Liver (tissue), 9 donors: ENCODE measurements around the gene CHN1. TPM values are rescaled to one million over a fixed set of nuclear protein-coding genes. Genes with fewer than 3 reads are reported as not detected.

Experiments used
- DNase-seq: peaks from one replicate; pipeline ENCODE4 v3.0.0-alpha.2; 2017; ENCODE audit warnings: low spot score
- H3K27ac ChIP-seq, 2 donors: one replicate each; pipeline ENCODE4 v1.7.0; 2013; ENCODE audit warnings: inconsistent platforms in 2 of 2, low read length in 2 of 2, control low read depth in 1 of 2, low read depth in 1 of 2, mild to moderate bottlenecking in 1 of 2
- H3K27me3 ChIP-seq, 4 donors: one replicate each; pipeline versions ENCODE4 v1.6.1 to v1.7.0; 2013; ENCODE audit warnings: low read length in 3 of 4, inconsistent platforms in 1 of 4, mild to moderate bottlenecking in 1 of 4, moderate library complexity in 1 of 4; ENCODE audit not compliant: control insufficient read depth in 4 of 4, insufficient read depth in 4 of 4
- H3K36me3 ChIP-seq, 4 donors: one replicate each; pipeline versions ENCODE4 v1.6.1 to v1.7.0; 2013; ENCODE audit warnings: low read length in 3 of 4, mild to moderate bottlenecking in 3 of 4, low read depth in 1 of 4, moderate library complexity in 1 of 4; ENCODE audit not compliant: control insufficient read depth in 4 of 4, insufficient read depth in 3 of 4
- H3K4me1 ChIP-seq, 4 donors: one replicate each; pipeline versions ENCODE4 v1.6.1 to v1.7.0; 2013; ENCODE audit warnings: low read length in 3 of 4, mild to moderate bottlenecking in 3 of 4, moderate library complexity in 1 of 4; ENCODE audit not compliant: control insufficient read depth in 4 of 4, insufficient read depth in 4 of 4
- H3K4me3 ChIP-seq, 3 donors: one replicate each; pipeline versions ENCODE4 v1.6.1 to v1.7.0; 2013; ENCODE audit warnings: low read length in 3 of 3, control low read depth in 1 of 3, low read depth in 1 of 3, mild to moderate bottlenecking in 1 of 3
- H3K9ac ChIP-seq, 2 donors: one replicate each; pipeline ENCODE4 v1.7.0; 2013; ENCODE audit warnings: low read length in 2 of 2, mild to moderate bottlenecking in 2 of 2, moderate library complexity in 2 of 2, control low read depth in 1 of 2, low read depth in 1 of 2
- H3K9me3 ChIP-seq, 4 donors: one replicate each; pipeline versions ENCODE4 v1.6.1 to v1.7.0; 2013; ENCODE audit warnings: low read length in 3 of 4; ENCODE audit not compliant: control insufficient read depth in 4 of 4
- EGR1 ChIP-seq, 2 donors: IDR thresholded peaks; 2 replicates each; pipeline ENCODE4 v1.6.1; 2016 to 2018; ENCODE audit warnings: antibody characterized with exemption in 2 of 2, low read depth in 2 of 2
- FOXA1 ChIP-seq: IDR thresholded peaks from 2 replicates; pipeline ENCODE4 v1.6.1; 2016; ENCODE audit warnings: antibody characterized with exemption
- GABPA ChIP-seq, 2 donors: IDR thresholded peaks in 1 of 2; conservative IDR thresholded peaks in 1 of 2; 2 replicates each; pipeline ENCODE4 v1.6.1; 2016; ENCODE audit warnings: antibody characterized with exemption in 2 of 2, mild to moderate bottlenecking in 1 of 2, moderate library complexity in 1 of 2
- HNF4A ChIP-seq, 2 donors: conservative IDR thresholded peaks; 2 replicates each; pipeline ENCODE4 v1.6.1; 2016; ENCODE audit warnings: antibody characterized with exemption in 2 of 2, mild to moderate bottlenecking in 2 of 2
- HNF4G ChIP-seq: IDR thresholded peaks from 2 replicates; pipeline ENCODE4 v1.6.1; 2016; ENCODE audit warnings: antibody characterized with exemption
- JUND ChIP-seq, 2 donors: IDR thresholded peaks; 2 replicates each; pipeline ENCODE4 v1.6.1; 2016; ENCODE audit warnings: antibody characterized with exemption in 2 of 2
- NR2F2 ChIP-seq: IDR thresholded peaks from 2 replicates; pipeline ENCODE4 v1.6.1; 2016; ENCODE audit warnings: antibody characterized with exemption
- RAD21 ChIP-seq, 2 donors: IDR thresholded peaks; 2 replicates each; pipeline ENCODE4 v1.6.1; 2016; ENCODE audit warnings: antibody characterized with exemption in 2 of 2, mild to moderate bottlenecking in 2 of 2
- RXRA ChIP-seq, 2 donors: IDR thresholded peaks; 2 replicates each; pipeline ENCODE4 v1.6.1; 2017 to 2018; ENCODE audit warnings: antibody characterized with exemption in 2 of 2, mild to moderate bottlenecking in 1 of 2
- SP1 ChIP-seq: IDR thresholded peaks from 2 replicates; pipeline ENCODE4 v1.6.1; 2018; ENCODE audit warnings: antibody characterized with exemption, mild to moderate bottlenecking
- TAF1 ChIP-seq: conservative IDR thresholded peaks from 2 replicates; pipeline ENCODE4 v1.6.1; 2016; ENCODE audit warnings: antibody characterized with exemption, mild to moderate bottlenecking
- YY1 ChIP-seq: IDR thresholded peaks from 2 replicates; pipeline ENCODE4 v1.6.1; 2016; ENCODE audit warnings: antibody characterized with exemption, mild to moderate bottlenecking
- WGBS: extraction: QIAGEN DNeasy Blood & Tissue Kit; methylation state at CpG from one replicate; pipeline ENCODE4 v1.1.7; 2013; 5-methylcytosine and 5-hydroxymethylcytosine counted together
- polyA plus RNA-seq, 2 donors: library from polyadenylated mRNA; stranded (reverse) in 1 of 2; unstranded in 1 of 2; fragments of 200-250 nt in 1 of 2; fragments of >200 nt in 1 of 2; fragmentation: Nextera tagmentation in 1 of 2; extraction: Ambion mirVana in 1 of 2; gene quantifications; one replicate each; pipeline versions ENCODE4 v1.2.1 to v1.2.3, GENCODE V29; 2013 to 2015
- total RNA-seq, 2 donors: library from RNA; depleted of rRNA; stranded (reverse); fragments of >200 nt; gene quantifications; one replicate each; pipeline ENCODE4 v1.2.3, GENCODE V29; 2014
- TF ChIP-seq, protein P1 (sequence below): IDR thresholded peaks from 2 replicates; pipeline ENCODE4 v1.6.1; 2016; ENCODE audit warnings: antibody characterized with exemption
- TF ChIP-seq, protein P2 (sequence below): IDR thresholded peaks from 2 replicates; pipeline ENCODE4 v1.6.1; 2016; ENCODE audit warnings: antibody characterized with exemption
- TF ChIP-seq, protein P3 (sequence below): IDR thresholded peaks from 2 replicates; pipeline ENCODE4 v1.6.1; 2016; ENCODE audit warnings: antibody characterized with exemption
- TF ChIP-seq, protein P4 (sequence below): fragments of 150-350 bp; IDR thresholded peaks from 2 replicates; pipeline ENCODE4 v1.5.1; 2017; ENCODE audit warnings: improper control_type of control experiment, low read depth, low read length; ENCODE audit not compliant: missing input control
- donor health status: healthy.
- donor health status: healthy.
- donor health status: healthy.
- donor health status: healthy.
- donor health status: healthy.

CHN1 gene
- total and polyA plus RNA-seq, 4 donors = 0.66 to 1.6 (median 1.1) TPM

DNA sequence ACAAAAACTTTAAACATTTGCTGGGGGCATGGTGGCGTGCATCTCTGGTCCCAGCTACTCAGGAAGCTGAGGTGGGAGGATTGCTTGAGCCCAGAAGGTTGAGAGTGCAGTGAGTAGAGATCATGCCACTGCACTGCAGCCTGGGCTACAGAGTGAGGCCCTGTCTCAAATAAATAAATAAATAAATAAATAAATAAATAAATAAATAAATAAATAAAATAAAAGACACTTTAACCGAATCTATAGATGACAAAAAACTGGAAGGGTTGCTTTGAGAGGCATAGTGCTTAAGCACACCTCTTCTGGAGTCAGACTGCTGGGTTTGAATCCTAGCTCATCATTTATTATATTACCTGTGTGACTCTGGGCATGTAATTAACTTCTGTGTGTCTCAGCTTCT lies 21.2 kb upstream of the CHN1 start:
- 92% methylated on average over 2 of the region's 2 CpGs for WGBS
- Histone ChIP-seq H3K27me3 (no peaks in the 10 kb centered on the region), H3K4me3 (no peak overlapping the region), H3K9ac (no peak overlapping the region), H3K27ac (no peak overlapping the region), H3K36me3 (no peaks in the 10 kb centered on the region), H3K4me1 (peaks cover 0 to 7% (median 5%) of the 10 kb centered on the region in 4 donors), H3K9me3 (no peaks in the 10 kb centered on the region)
- TF ChIP-seq HNF4A (conservative IDR thresholded peaks at IDR 0.05) (no peak), YY1 (no peak), NR2F2 (no peak), JUND (IDR thresholded peaks at IDR 0.05) (no peak), HNF4G (no peak), RAD21 (IDR thresholded peaks at IDR 0.05) (no peak), EGR1 (IDR thresholded peaks at IDR 0.05; ENCODE audit: low read depth in 2 of 2) (no peak), TAF1 (no peak), FOXA1 (no peak), SP1 (no peak)
- TF ChIP-seq, protein P1, sequence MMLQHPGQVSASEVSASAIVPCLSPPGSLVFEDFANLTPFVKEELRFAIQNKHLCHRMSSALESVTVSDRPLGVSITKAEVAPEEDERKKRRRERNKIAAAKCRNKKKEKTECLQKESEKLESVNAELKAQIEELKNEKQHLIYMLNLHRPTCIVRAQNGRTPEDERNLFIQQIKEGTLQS = no peak
- TF ChIP-seq, protein P2, sequence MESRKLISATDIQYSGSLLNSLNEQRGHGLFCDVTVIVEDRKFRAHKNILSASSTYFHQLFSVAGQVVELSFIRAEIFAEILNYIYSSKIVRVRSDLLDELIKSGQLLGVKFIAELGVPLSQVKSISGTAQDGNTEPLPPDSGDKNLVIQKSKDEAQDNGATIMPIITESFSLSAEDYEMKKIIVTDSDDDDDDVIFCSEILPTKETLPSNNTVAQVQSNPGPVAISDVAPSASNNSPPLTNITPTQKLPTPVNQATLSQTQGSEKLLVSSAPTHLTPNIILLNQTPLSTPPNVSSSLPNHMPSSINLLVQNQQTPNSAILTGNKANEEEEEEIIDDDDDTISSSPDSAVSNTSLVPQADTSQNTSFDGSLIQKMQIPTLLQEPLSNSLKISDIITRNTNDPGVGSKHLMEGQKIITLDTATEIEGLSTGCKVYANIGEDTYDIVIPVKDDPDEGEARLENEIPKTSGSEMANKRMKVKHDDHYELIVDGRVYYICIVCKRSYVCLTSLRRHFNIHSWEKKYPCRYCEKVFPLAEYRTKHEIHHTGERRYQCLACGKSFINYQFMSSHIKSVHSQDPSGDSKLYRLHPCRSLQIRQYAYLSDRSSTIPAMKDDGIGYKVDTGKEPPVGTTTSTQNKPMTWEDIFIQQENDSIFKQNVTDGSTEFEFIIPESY = no peak
- TF ChIP-seq, protein P3, sequence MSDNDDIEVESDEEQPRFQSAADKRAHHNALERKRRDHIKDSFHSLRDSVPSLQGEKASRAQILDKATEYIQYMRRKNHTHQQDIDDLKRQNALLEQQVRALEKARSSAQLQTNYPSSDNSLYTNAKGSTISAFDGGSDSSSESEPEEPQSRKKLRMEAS = no peak
- TF ChIP-seq, protein P4, sequence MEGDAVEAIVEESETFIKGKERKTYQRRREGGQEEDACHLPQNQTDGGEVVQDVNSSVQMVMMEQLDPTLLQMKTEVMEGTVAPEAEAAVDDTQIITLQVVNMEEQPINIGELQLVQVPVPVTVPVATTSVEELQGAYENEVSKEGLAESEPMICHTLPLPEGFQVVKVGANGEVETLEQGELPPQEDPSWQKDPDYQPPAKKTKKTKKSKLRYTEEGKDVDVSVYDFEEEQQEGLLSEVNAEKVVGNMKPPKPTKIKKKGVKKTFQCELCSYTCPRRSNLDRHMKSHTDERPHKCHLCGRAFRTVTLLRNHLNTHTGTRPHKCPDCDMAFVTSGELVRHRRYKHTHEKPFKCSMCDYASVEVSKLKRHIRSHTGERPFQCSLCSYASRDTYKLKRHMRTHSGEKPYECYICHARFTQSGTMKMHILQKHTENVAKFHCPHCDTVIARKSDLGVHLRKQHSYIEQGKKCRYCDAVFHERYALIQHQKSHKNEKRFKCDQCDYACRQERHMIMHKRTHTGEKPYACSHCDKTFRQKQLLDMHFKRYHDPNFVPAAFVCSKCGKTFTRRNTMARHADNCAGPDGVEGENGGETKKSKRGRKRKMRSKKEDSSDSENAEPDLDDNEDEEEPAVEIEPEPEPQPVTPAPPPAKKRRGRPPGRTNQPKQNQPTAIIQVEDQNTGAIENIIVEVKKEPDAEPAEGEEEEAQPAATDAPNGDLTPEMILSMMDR = no peak
- DNase-seq = no peak

DNA sequence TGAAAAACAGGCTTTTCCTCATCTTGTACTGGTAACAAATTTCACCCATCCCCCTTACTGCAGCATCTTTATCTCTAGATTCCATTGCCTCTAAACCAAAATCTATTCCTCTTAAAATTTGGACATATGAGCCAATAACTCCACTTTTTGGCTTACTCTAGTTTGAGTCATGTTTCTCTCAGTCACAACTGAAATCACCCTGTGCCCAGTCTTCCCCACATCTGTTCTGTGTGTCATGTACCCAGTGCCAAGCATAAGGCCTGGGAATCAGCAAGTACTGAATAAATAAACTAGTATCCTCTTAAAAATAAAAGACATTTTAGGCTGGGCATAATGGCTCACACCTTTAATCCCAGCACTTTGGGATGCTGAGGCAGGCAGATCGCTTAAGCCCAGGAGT lies 20.8 kb upstream of the CHN1 start:
- H3K9ac ChIP-seq = no peak overlapping the region
- no peak overlapping the region for H3K27ac ChIP-seq
- H3K27me3 ChIP-seq = no peaks in the 10 kb centered on the region
- no peak overlapping the region for H3K4me3 ChIP-seq
- H3K4me1 ChIP-seq = peaks cover 0 to 7% (median 5%) of the 10 kb centered on the region in 4 donors
- TF ChIP-seq FOXA1 = no peak
- TF ChIP-seq SP1 = no peak
- TF ChIP-seq, protein P3 = no peak
- TF ChIP-seq RXRA (IDR thresholded peaks at IDR 0.05) = no peak
- no peak for TF ChIP-seq YY1
- TF ChIP-seq, protein P1 = no peak
- TF ChIP-seq HNF4A (conservative IDR thresholded peaks at IDR 0.05) = no peak
- no peak for TF ChIP-seq GABPA (IDR thresholded peaks at IDR 0.05 in 1 of 2, conservative IDR thresholded peaks at IDR 0.05 in 1 of 2)
- no peak for TF ChIP-seq TAF1
- no peak for TF ChIP-seq JUND (IDR thresholded peaks at IDR 0.05)
- TF ChIP-seq, protein P4 = no peak
- TF ChIP-seq, protein P2 = no peak
- no peak for DNase-seq
- H3K36me3 ChIP-seq = no peaks in the 10 kb centered on the region
- WGBS = 98% methylated on average over 1 of the region's 1 CpG
- H3K9me3 ChIP-seq = no peaks in the 10 kb centered on the region
